Neural progenitor cell (in vitro differentiated cells): ENCODE measurements around the gene PPP6R3. TPM values are rescaled to one million over a fixed set of nuclear protein-coding genes. Genes with fewer than 3 reads are reported as not detected.

ENCODE experiments used
- DNase-seq: peaks from one replicate; pipeline ENCODE4 v3.0.0-alpha.2; 2016; ENCODE audit warnings: low spot score
- H2AFZ ChIP-seq: fragments of 200-600 bp; sonication (generic); replicated peaks from 2 replicates; pipeline ENCODE4 v1.6.1; 2016; ENCODE audit warnings: antibody characterized with exemption
- H3F3A ChIP-seq: fragments of 200-600 bp; sonication (generic); 2 replicates; pipeline ENCODE4 v1.6.1; 2016; ENCODE audit warnings: antibody characterized with exemption, low read depth
- H3K27ac ChIP-seq: fragments of 200-600 bp; sonication (generic); 2 replicates; pipeline ENCODE4 v1.5.1; 2016; ENCODE audit warnings: mild to moderate bottlenecking
- H3K27me3 ChIP-seq: fragments of 200-600 bp; sonication (generic); 2 replicates; pipeline ENCODE4 v1.6.1; 2016; ENCODE audit warnings: mild to moderate bottlenecking, moderate library complexity
- H3K36me3 ChIP-seq: fragments of 200-600 bp; sonication (generic); 2 replicates; pipeline ENCODE4 v1.5.1; 2016
- H3K4me1 ChIP-seq: fragments of 200-600 bp; sonication (generic); 2 replicates; pipeline ENCODE4 v1.6.1; 2016; ENCODE audit warnings: mixed run types
- H3K4me2 ChIP-seq: fragments of 200-600 bp; sonication (generic); 2 replicates; pipeline ENCODE4 v1.6.1; 2016
- H3K4me3 ChIP-seq: fragments of 200-600 bp; sonication (generic); 2 replicates; pipeline ENCODE4 v1.5.1; 2016
- H3K79me2 ChIP-seq: fragments of 200-600 bp; sonication (generic); 2 replicates; pipeline ENCODE4 v1.6.1; 2016; ENCODE audit warnings: low read depth
- H3K9ac ChIP-seq: fragments of 200-600 bp; sonication (generic); 2 replicates; pipeline ENCODE4 v1.6.1; 2016
- H3K9me3 ChIP-seq: fragments of 200-600 bp; sonication (generic); 2 replicates; pipeline ENCODE4 v1.5.1; 2016; ENCODE audit warnings: low read depth
- H4K20me1 ChIP-seq: fragments of 200-600 bp; sonication (generic); 2 replicates; pipeline ENCODE4 v1.6.1; 2016; ENCODE audit warnings: low read depth
- H3K27ac Mint-ChIP-seq: 3 replicates; pipeline ENCODE4 v1.8.0; 2021; ENCODE audit warnings: mixed read lengths
- H3K27me3 Mint-ChIP-seq: 2 replicates; pipeline ENCODE4 v1.8.0; 2022; ENCODE audit warnings: low read depth, mild to moderate bottlenecking, inconsistent platforms, moderate library complexity, mixed read lengths; ENCODE audit not compliant: insufficient read depth
- H3K36me3 Mint-ChIP-seq: 3 replicates; pipeline ENCODE4 v1.8.0; 2021; ENCODE audit warnings: mixed read lengths
- H3K4me1 Mint-ChIP-seq: 3 replicates; pipeline ENCODE4 v1.8.0; 2021; ENCODE audit warnings: mixed read lengths
- H3K4me3 Mint-ChIP-seq: 3 replicates; pipeline ENCODE4 v1.8.0; 2021; ENCODE audit warnings: mild to moderate bottlenecking, moderate library complexity, mixed read lengths
- H3K9me3 Mint-ChIP-seq: 3 replicates; pipeline ENCODE4 v1.8.0; 2020; ENCODE audit warnings: mixed read lengths
- EZH2 ChIP-seq: fragments of 200-600 bp; sonication (generic); IDR thresholded peaks from 2 replicates; pipeline ENCODE4 v1.6.1; 2017; ENCODE audit warnings: antibody characterized with exemption, mild to moderate bottlenecking, moderate library complexity
- EZH2phosphoT487 ChIP-seq: fragments of 200-600 bp; sonication (generic); IDR thresholded peaks from 2 replicates; pipeline ENCODE4 v1.6.1; 2017; ENCODE audit warnings: antibody characterized with exemption
- total RNA-seq: library from RNA; depleted of rRNA; stranded (reverse); fragments of >200 nt; gene quantifications from 2 replicates; pipeline ENCODE4 v1.2.3, GENCODE V29; 2015; ENCODE audit warnings: low replicate concordance
- TF ChIP-seq, protein P1 (sequence below): fragments of 200-600 bp; sonication (generic); IDR thresholded peaks from 2 replicates; pipeline ENCODE4 v1.5.1; 2017; ENCODE audit warnings: antibody characterized with exemption, mild to moderate bottlenecking

The PPP6R3 gene
- total RNA-seq, 1 donor from 2014 or later: 197 TPM

DNA sequence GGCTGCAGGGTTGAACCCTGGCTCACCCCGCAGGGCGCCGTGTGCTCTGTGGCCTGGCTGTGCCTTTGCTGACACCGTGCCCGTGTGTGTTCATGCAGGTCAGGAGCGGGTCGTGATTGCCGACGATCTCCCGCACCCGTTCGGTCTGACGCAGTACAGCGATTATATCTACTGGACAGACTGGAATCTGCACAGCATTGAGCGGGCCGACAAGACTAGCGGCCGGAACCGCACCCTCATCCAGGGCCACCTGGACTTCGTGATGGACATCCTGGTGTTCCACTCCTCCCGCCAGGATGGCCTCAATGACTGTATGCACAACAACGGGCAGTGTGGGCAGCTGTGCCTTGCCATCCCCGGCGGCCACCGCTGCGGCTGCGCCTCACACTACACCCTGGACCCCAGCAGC, 47.0 kb upstream of the PPP6R3 start:
- Histone ChIP-seq H3K27me3 (no peaks in the 10 kb centered on the region), H4K20me1 (no peaks in the 10 kb centered on the region), H3K4me1 (no peaks in the 10 kb centered on the region), H3K79me2 (no peaks in the 10 kb centered on the region), H2AFZ (no peak overlapping the region), H3K27ac (no peak overlapping the region), H3F3A (no peaks in the 10 kb centered on the region), H3K9me3 (no peaks in the 10 kb centered on the region), H3K4me3 (no peak overlapping the region), H3K4me2 (no peak overlapping the region), H3K36me3 (no peaks in the 10 kb centered on the region), H3K9ac (no peak overlapping the region)
- H3K27me3 Mint-ChIP-seq: no peaks in the 10 kb centered on the region
- H3K9me3 Mint-ChIP-seq: no peaks in the 10 kb centered on the region
- no peak overlapping the region for H3K27ac Mint-ChIP-seq
- DNase-seq: no peak
- H3K4me1 Mint-ChIP-seq: peaks cover 6% of the 10 kb centered on the region
- TF ChIP-seq EZH2phosphoT487 (no peak), EZH2 (no peak)
- TF ChIP-seq, protein P1, sequence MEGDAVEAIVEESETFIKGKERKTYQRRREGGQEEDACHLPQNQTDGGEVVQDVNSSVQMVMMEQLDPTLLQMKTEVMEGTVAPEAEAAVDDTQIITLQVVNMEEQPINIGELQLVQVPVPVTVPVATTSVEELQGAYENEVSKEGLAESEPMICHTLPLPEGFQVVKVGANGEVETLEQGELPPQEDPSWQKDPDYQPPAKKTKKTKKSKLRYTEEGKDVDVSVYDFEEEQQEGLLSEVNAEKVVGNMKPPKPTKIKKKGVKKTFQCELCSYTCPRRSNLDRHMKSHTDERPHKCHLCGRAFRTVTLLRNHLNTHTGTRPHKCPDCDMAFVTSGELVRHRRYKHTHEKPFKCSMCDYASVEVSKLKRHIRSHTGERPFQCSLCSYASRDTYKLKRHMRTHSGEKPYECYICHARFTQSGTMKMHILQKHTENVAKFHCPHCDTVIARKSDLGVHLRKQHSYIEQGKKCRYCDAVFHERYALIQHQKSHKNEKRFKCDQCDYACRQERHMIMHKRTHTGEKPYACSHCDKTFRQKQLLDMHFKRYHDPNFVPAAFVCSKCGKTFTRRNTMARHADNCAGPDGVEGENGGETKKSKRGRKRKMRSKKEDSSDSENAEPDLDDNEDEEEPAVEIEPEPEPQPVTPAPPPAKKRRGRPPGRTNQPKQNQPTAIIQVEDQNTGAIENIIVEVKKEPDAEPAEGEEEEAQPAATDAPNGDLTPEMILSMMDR: no peak
- no peak overlapping the region for H3K4me3 Mint-ChIP-seq
- H3K36me3 Mint-ChIP-seq: peaks cover 20% of the 10 kb centered on the region

DNA sequence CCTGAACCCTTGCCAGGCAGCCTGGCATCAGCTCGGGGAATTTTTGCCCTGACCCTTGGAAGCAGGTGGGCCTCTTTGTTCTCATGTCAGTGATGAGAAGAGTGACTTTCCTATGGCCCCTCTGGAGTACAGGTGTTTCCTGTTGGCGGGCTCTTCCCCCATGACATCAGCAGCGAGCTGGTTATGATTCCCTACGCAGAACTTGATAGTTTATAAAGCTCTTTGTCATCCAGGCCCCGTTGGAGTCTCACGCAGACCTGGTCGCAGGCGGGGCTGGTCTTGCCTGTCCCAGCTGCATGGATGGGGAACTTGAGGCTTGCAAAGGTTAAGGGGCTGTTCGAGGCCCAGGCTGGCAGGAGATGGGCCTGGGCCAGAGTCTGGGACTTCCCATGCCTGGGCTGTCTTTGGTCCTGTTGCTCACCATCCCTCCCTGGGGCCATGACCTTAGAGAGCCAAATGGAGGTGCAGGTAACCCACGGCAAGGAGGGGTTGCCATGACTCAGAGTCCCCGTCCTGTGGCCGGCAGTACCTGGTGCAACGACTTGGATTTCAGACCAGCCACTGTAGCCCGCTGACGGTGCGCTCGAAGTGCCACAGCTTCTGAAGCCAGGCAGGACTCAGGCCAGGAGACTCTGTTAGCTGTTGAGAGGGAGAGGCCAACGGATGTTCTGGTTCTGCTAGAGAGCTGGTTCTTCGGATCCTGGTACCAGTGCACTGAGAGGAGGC, 45.9 kb upstream of the PPP6R3 start:
- Histone ChIP-seq H3K4me3 (no peak overlapping the region), H3K4me2 (no peak overlapping the region), H3K4me1 (no peaks in the 10 kb centered on the region), H3K27me3 (no peaks in the 10 kb centered on the region), H3K36me3 (no peaks in the 10 kb centered on the region), H3K79me2 (no peaks in the 10 kb centered on the region), H4K20me1 (no peaks in the 10 kb centered on the region), H2AFZ (no peak overlapping the region), H3K9me3 (no peaks in the 10 kb centered on the region), H3F3A (no peaks in the 10 kb centered on the region), H3K9ac (no peak overlapping the region), H3K27ac (no peak overlapping the region)
- Mint-ChIP-seq H3K4me3 (no peak overlapping the region), H3K27me3 (no peaks in the 10 kb centered on the region), H3K9me3 (no peaks in the 10 kb centered on the region), H3K36me3 (peaks cover 21% of the 10 kb centered on the region), H3K4me1 (peaks cover 8% of the 10 kb centered on the region), H3K27ac (no peak overlapping the region)
- TF ChIP-seq EZH2phosphoT487: no peak
- TF ChIP-seq, protein P1: no peak
- no peak for TF ChIP-seq EZH2
- no peak for DNase-seq

DNA sequence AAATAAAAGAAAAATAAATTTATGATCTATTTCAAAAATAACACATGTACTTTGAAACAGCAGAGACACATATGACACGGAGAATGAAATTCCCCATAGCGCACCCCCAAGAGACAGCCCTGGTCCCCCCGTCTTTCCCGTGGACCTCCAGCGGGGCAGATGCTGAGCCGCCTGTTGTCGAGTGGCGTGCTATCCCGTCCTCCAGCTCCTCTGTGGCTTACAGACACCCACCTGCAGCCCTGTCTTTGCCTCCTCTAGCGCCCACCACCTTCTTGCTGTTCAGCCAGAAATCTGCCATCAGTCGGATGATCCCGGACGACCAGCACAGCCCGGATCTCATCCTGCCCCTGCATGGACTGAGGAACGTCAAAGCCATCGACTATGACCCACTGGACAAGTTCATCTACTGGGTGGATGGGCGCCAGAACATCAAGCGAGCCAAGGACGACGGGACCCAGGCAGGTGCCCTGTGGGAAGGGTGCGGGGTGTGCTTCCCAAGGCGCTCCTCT, 44.4 kb upstream of the PPP6R3 start:
- Histone ChIP-seq H2AFZ (no peak overlapping the region), H3K4me3 (no peak overlapping the region), H3K79me2 (no peaks in the 10 kb centered on the region), H3F3A (no peaks in the 10 kb centered on the region), H4K20me1 (no peaks in the 10 kb centered on the region), H3K4me1 (no peaks in the 10 kb centered on the region), H3K27ac (no peak overlapping the region), H3K36me3 (no peaks in the 10 kb centered on the region), H3K9ac (no peak overlapping the region), H3K9me3 (no peaks in the 10 kb centered on the region), H3K27me3 (no peaks in the 10 kb centered on the region), H3K4me2 (no peak overlapping the region)
- Mint-ChIP-seq H3K4me1 (peaks cover 8% of the 10 kb centered on the region), H3K36me3 (peaks cover 25% of the 10 kb centered on the region), H3K4me3 (no peak overlapping the region), H3K27me3 (no peaks in the 10 kb centered on the region), H3K9me3 (no peaks in the 10 kb centered on the region), H3K27ac (peak overlapping the region; percentile 15)
- no peak for DNase-seq
- no peak for TF ChIP-seq EZH2
- TF ChIP-seq EZH2phosphoT487: no peak
- TF ChIP-seq, protein P1: no peak
